GM18867 (cell line): ENCODE results near the gene SLC18A3.

ENCODE experiments used
- ATAC-seq: cut with Tn5 transposase; IDR thresholded peaks from one replicate; pipeline ENCODE4 v1.9.1; 2021; ENCODE audit warnings: mild to moderate bottlenecking, moderate library complexity; ENCODE audit not compliant: unreplicated experiment

Gene SLC18A3

GRCh38 chr10:49611166-49611815, 1.2 kb downstream of the SLC18A3 start:
- ATAC-seq, result no peak

- no peak for ATAC-seq
Observed at GRCh38 chr10:49611816-49612512, 1.9 kb downstream of the SLC18A3 start.

- no peak for ATAC-seq
Observed at GRCh38 chr10:49612513-49613164, 2.5 kb downstream of the SLC18A3 start.

GRCh38 chr10:49613165-49613881, 3.2 kb downstream of the SLC18A3 start:
- no peak for ATAC-seq

- no peak for ATAC-seq
Observed at GRCh38 chr10:49613882-49614241, 3.8 kb downstream of the SLC18A3 start, which contains the start of gene CHAT. Gene CHAT, plus strand, starts transcription at chr10:49614037. Its CDS starts 153 bp downstream, at chr10:49614190.

- ATAC-seq, result no peak
Observed at GRCh38 chr10:49614242-49615198, 4.4 kb downstream of the SLC18A3 start.

- no peak for ATAC-seq
Observed at GRCh38 chr10:49615213-49615612, 5.1 kb downstream of the SLC18A3 start.

- no peak for ATAC-seq
Observed at GRCh38 chr10:49615721-49616120, 5.6 kb downstream of the SLC18A3 start.

- ATAC-seq, result no peak
Observed at GRCh38 chr10:49616421-49617101, 6.5 kb downstream of the SLC18A3 start.

- no peak for ATAC-seq
Observed at GRCh38 chr10:49617121-49618020, 7.3 kb downstream of the SLC18A3 start.

GRCh38 chr10:49618821-49619220, 8.7 kb downstream of the SLC18A3 start:
- no peak for ATAC-seq

- no peak for ATAC-seq
Observed at GRCh38 chr10:49619613-49620012, 9.5 kb downstream of the SLC18A3 start.

- no peak for ATAC-seq
Observed at GRCh38 chr10:49620286-49620810, 10.2 kb downstream of the SLC18A3 start.

- no peak for ATAC-seq
Observed at GRCh38 chr10:49620841-49621378, 10.8 kb downstream of the SLC18A3 start.

GRCh38 chr10:49621561-49621960, 11.5 kb downstream of the SLC18A3 start:
- ATAC-seq, result no peak

GRCh38 chr10:49622426-49623425, 12.6 kb downstream of the SLC18A3 start:
- ATAC-seq, result no peak

- ATAC-seq, result no peak
Observed at GRCh38 chr10:49624629-49625028, 14.5 kb downstream of the SLC18A3 start.
